ENCODE data around the gene HAGH.

- no peak for TF ChIP-seq ETV6 (conservative IDR thresholded peaks at IDR 0.05 in 1 of 2, IDR thresholded peaks at IDR 0.05 in 1 of 2; ENCODE audit: borderline replicate concordance in 1 of 2, low read depth in 1 of 2)
- TF ChIP-seq CTCF (IDR thresholded peaks at IDR 0.05 in 2 of 3, conservative IDR thresholded peaks at IDR 0.05 in 1 of 3; ENCODE audit: control insufficient read depth in 2 of 3, extremely low read depth in 1 of 3, insufficient read depth in 1 of 3, low read depth in 3 of 3, low read length in 3 of 3) = no peak
- TF ChIP-seq REST (IDR thresholded peaks at IDR 0.05; ENCODE audit: low read depth, low read length) = no peak
- no peak for TF ChIP-seq ZBTB33 (IDR thresholded peaks at IDR 0.05)
- TF ChIP-seq BRCA1 (IDR thresholded peaks at IDR 0.05; ENCODE audit: low read depth, low read length) = no peak
- TF ChIP-seq RAD21 (IDR thresholded peaks at IDR 0.05; ENCODE audit: insufficient read depth, low read depth, low read length) = no peak
- no peak; the same call in none of the 2 replicates for TF ChIP-seq MXI1 (IDR thresholded peaks at IDR 0.05; ENCODE audit: low read depth, low read length)
These were observed 44.0 kb downstream of the HAGH start, which contains the start of the genes NUBP2 and SPSB3 for GRCh38 chr16:1782408-1783264.
